Liver (tissue), 10 donors: Measurements from ENCODE around the gene TREX2. TPM values are rescaled to one million over a fixed set of nuclear protein-coding genes. Genes with fewer than 3 reads are reported as not detected.

Experiments used
- DNase-seq: peaks from one replicate; pipeline ENCODE4 v3.0.0-alpha.2; 2017; ENCODE audit warnings: low spot score
- H3K27ac ChIP-seq, 2 donors: one replicate each; pipeline ENCODE4 v1.7.0; 2013; ENCODE audit warnings: inconsistent platforms in 2 of 2, low read length in 2 of 2, control low read depth in 1 of 2, low read depth in 1 of 2, mild to moderate bottlenecking in 1 of 2
- H3K27me3 ChIP-seq, 4 donors: one replicate each; pipeline versions ENCODE4 v1.6.1 to v1.7.0; 2013; ENCODE audit warnings: low read length in 3 of 4, inconsistent platforms in 1 of 4, mild to moderate bottlenecking in 1 of 4, moderate library complexity in 1 of 4; ENCODE audit not compliant: control insufficient read depth in 4 of 4, insufficient read depth in 4 of 4
- H3K36me3 ChIP-seq, 4 donors: one replicate each; pipeline versions ENCODE4 v1.6.1 to v1.7.0; 2013; ENCODE audit warnings: low read length in 3 of 4, mild to moderate bottlenecking in 3 of 4, low read depth in 1 of 4, moderate library complexity in 1 of 4; ENCODE audit not compliant: control insufficient read depth in 4 of 4, insufficient read depth in 3 of 4
- H3K4me1 ChIP-seq, 4 donors: one replicate each; pipeline versions ENCODE4 v1.6.1 to v1.7.0; 2013; ENCODE audit warnings: low read length in 3 of 4, mild to moderate bottlenecking in 3 of 4, moderate library complexity in 1 of 4; ENCODE audit not compliant: control insufficient read depth in 4 of 4, insufficient read depth in 4 of 4
- H3K4me3 ChIP-seq, 3 donors: one replicate each; pipeline versions ENCODE4 v1.6.1 to v1.7.0; 2013; ENCODE audit warnings: low read length in 3 of 3, control low read depth in 1 of 3, low read depth in 1 of 3, mild to moderate bottlenecking in 1 of 3
- H3K9ac ChIP-seq, 2 donors: one replicate each; pipeline ENCODE4 v1.7.0; 2013; ENCODE audit warnings: low read length in 2 of 2, mild to moderate bottlenecking in 2 of 2, moderate library complexity in 2 of 2, control low read depth in 1 of 2, low read depth in 1 of 2
- H3K9me3 ChIP-seq, 4 donors: one replicate each; pipeline versions ENCODE4 v1.6.1 to v1.7.0; 2013; ENCODE audit warnings: low read length in 3 of 4; ENCODE audit not compliant: control insufficient read depth in 4 of 4
- FOXA2 ChIP-seq: IDR thresholded peaks from 2 replicates; pipeline ENCODE4 v1.6.1; 2016; ENCODE audit warnings: antibody characterized with exemption
- HNF4A ChIP-seq, 2 donors: conservative IDR thresholded peaks; 2 replicates each; pipeline ENCODE4 v1.6.1; 2016; ENCODE audit warnings: antibody characterized with exemption in 2 of 2, mild to moderate bottlenecking in 2 of 2
- HNF4G ChIP-seq: IDR thresholded peaks from 2 replicates; pipeline ENCODE4 v1.6.1; 2016; ENCODE audit warnings: antibody characterized with exemption
- RXRA ChIP-seq, 2 donors: IDR thresholded peaks; 2 replicates each; pipeline ENCODE4 v1.6.1; 2017 to 2018; ENCODE audit warnings: antibody characterized with exemption in 2 of 2, mild to moderate bottlenecking in 1 of 2
- SP1 ChIP-seq: IDR thresholded peaks from 2 replicates; pipeline ENCODE4 v1.6.1; 2018; ENCODE audit warnings: antibody characterized with exemption, mild to moderate bottlenecking
- YY1 ChIP-seq: IDR thresholded peaks from 2 replicates; pipeline ENCODE4 v1.6.1; 2016; ENCODE audit warnings: antibody characterized with exemption, mild to moderate bottlenecking
- WGBS: extraction: QIAGEN DNeasy Blood & Tissue Kit; methylation state at CpG from one replicate; pipeline ENCODE4 v1.1.7; 2013; 5-methylcytosine and 5-hydroxymethylcytosine counted together
- polyA plus RNA-seq, 2 donors: library from polyadenylated mRNA; stranded (reverse) in 1 of 2; unstranded in 1 of 2; fragments of 200-250 nt in 1 of 2; fragments of >200 nt in 1 of 2; fragmentation: Nextera tagmentation in 1 of 2; extraction: Ambion mirVana in 1 of 2; gene quantifications; one replicate each; pipeline versions ENCODE4 v1.2.1 to v1.2.3, GENCODE V29; 2013 to 2015
- small RNA-seq: library from RNA; depleted of rRNA; stranded (forward); fragments of <200 nt; gene quantifications from one replicate; pipeline ENCODE3, GENCODE V24; 2014
- total RNA-seq, 2 donors: library from RNA; depleted of rRNA; stranded (reverse); fragments of >200 nt; gene quantifications; one replicate each; pipeline ENCODE4 v1.2.3, GENCODE V29; 2014
- TF ChIP-seq, protein P1 (sequence below): IDR thresholded peaks from 2 replicates; pipeline ENCODE4 v1.6.1; 2016; ENCODE audit warnings: antibody characterized with exemption, mild to moderate bottlenecking
- TF ChIP-seq, protein P2 (sequence below): IDR thresholded peaks from 2 replicates; pipeline ENCODE4 v1.6.1; 2016; ENCODE audit warnings: antibody characterized with exemption
- donor health status: healthy.
- donor health status: healthy.
- donor health status: healthy.
- donor health status: healthy.
- donor health status: healthy.

Gene TREX2
- total and polyA plus RNA-seq, 4 donors: 0.13 to 1.3 (median 1.2) TPM; not detected in 1

DNA sequence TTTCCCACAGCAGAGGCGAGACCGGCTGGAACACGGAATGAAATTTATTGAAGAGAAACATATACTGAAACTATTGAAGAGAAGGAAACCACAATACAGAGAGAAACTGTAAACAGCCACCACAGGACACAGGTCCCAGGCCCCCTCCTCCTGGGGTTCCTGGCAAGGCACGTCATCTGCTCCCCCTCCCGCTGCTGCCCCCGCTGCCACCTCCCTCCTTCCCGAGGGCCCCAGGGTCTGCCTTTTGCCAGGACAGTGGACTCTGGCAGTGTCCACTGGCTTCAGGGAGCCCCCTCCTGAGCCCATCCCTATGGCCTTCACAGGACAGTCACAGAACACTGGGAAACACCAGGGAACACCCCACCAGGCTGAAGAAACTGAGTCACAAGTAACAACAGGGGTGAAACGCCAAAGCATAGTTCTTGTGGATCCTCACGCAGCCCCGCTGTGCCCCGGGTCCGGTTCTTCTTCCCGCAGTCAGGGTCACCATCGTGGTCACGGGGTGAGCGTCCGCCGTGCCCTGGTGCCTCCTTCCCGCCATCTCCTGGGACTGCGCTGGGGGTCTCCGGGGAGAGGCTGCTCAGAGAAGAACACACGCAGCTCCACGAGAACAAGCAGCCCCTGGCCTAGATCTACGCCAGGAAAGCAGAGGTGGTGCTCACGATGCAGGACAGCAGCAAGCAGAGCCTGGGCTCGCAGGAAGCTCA, 50.1 kb downstream of the TREX2 start:
- TF ChIP-seq SP1 (no peak), YY1 (no peak), HNF4G (no peak)
- no peak for DNase-seq
- WGBS: 88% methylated on average over 26 of the region's 26 CpGs

DNA sequence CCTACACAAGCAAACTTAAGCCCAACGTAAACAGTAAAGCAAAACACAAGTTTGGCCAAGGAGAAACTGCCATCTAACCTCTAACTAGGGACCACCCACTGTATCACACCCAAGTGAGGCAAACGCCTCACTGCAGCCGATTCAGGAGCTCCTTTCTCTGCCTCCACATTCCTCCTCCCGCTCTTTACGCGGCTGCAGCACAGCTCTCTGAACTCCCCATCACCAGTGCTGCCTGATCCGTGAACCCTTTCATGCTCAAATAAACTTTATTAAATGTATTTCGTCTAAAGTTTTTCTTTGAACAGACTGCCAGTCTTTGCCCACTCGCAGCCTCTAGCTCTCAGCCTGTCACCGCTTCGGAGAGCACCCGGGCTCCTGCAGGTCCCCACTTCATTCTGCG, 51.2 kb downstream of the TREX2 start:
- Histone ChIP-seq H3K36me3 (no peaks in the 10 kb centered on the region), H3K27ac (no peak overlapping the region), H3K4me3 (no peak overlapping the region), H3K9ac (no peak overlapping the region), H3K9me3 (no peaks in the 10 kb centered on the region), H3K4me1 (no peaks in the 10 kb centered on the region), H3K27me3 (no peaks in the 10 kb centered on the region)
- no peak for DNase-seq
- 81% methylated on average over 13 of the region's 13 CpGs for WGBS
- no peak for TF ChIP-seq HNF4G
- no peak for TF ChIP-seq RXRA (IDR thresholded peaks at IDR 0.05)
- no peak for TF ChIP-seq FOXA2
- TF ChIP-seq, protein P1, sequence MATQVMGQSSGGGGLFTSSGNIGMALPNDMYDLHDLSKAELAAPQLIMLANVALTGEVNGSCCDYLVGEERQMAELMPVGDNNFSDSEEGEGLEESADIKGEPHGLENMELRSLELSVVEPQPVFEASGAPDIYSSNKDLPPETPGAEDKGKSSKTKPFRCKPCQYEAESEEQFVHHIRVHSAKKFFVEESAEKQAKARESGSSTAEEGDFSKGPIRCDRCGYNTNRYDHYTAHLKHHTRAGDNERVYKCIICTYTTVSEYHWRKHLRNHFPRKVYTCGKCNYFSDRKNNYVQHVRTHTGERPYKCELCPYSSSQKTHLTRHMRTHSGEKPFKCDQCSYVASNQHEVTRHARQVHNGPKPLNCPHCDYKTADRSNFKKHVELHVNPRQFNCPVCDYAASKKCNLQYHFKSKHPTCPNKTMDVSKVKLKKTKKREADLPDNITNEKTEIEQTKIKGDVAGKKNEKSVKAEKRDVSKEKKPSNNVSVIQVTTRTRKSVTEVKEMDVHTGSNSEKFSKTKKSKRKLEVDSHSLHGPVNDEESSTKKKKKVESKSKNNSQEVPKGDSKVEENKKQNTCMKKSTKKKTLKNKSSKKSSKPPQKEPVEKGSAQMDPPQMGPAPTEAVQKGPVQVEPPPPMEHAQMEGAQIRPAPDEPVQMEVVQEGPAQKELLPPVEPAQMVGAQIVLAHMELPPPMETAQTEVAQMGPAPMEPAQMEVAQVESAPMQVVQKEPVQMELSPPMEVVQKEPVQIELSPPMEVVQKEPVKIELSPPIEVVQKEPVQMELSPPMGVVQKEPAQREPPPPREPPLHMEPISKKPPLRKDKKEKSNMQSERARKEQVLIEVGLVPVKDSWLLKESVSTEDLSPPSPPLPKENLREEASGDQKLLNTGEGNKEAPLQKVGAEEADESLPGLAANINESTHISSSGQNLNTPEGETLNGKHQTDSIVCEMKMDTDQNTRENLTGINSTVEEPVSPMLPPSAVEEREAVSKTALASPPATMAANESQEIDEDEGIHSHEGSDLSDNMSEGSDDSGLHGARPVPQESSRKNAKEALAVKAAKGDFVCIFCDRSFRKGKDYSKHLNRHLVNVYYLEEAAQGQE: no peak
- TF ChIP-seq, protein P2, sequence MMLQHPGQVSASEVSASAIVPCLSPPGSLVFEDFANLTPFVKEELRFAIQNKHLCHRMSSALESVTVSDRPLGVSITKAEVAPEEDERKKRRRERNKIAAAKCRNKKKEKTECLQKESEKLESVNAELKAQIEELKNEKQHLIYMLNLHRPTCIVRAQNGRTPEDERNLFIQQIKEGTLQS: no peak
- TF ChIP-seq HNF4A (conservative IDR thresholded peaks at IDR 0.05): no peak

More for the DNA sequence above, 50.1 kb downstream of the TREX2 start:
- Histone ChIP-seq H3K27me3 (no peaks in the 10 kb centered on the region), H3K4me1 (no peaks in the 10 kb centered on the region), H3K4me3 (no peak overlapping the region), H3K36me3 (no peaks in the 10 kb centered on the region), H3K9ac (no peak overlapping the region), H3K27ac (no peak overlapping the region), H3K9me3 (no peaks in the 10 kb centered on the region)

Small RNA genes lying within 50 kb of the gene (small RNA-seq; reads per million reads assigned to genes)
- gene RN7SL667P: not detected

Other genes starting within 250 kb of the TREX2 start
- gene PNMA6F, start 124.3 kb downstream of the TREX2 start, total RNA-seq: not detected
- gene PNMA6F, start 124.3 kb downstream of the TREX2 start, polyA plus RNA-seq: not detected
- 10 to 100 TPM in 1 of 2 donors, 1 to 10 TPM in 1; 9.9 to 13.9 TPM for gene ZNF275, start 111.9 kb downstream of the TREX2 start, total RNA-seq
- 1 to 10 TPM; 6.2 to 7.3 TPM for gene ZNF275, start 111.9 kb downstream of the TREX2 start, polyA plus RNA-seq
- gene PNMA6E, start 44.7 kb downstream of the TREX2 start, total RNA-seq: not detected
- gene PNMA6E, start 44.7 kb downstream of the TREX2 start, polyA plus RNA-seq: not detected
- 1 to 10 TPM in 1 of 2 donors, under 1 TPM in 1; 0.56 to 1.3 TPM for gene ZFP92, start 34.6 kb downstream of the TREX2 start, total RNA-seq
- under 1 TPM; 0.24 to 0.31 TPM for gene ZFP92, start 34.6 kb downstream of the TREX2 start, polyA plus RNA-seq
- gene HAUS7, start 24.5 kb upstream of the TREX2 start, total RNA-seq: 1 to 10 TPM; 7.0 to 7.2 TPM
- gene HAUS7, start 24.5 kb upstream of the TREX2 start, polyA plus RNA-seq: 1 to 10 TPM; 8.4 to 8.9 TPM
- 10 to 100 TPM; 11.7 to 30.7 TPM for gene BGN, start 48.9 kb upstream of the TREX2 start, total RNA-seq
- gene BGN, start 48.9 kb upstream of the TREX2 start, polyA plus RNA-seq: 100 to 1,000 TPM in 1 of 2 donors, 10 to 100 TPM in 1; 58.8 to 131 TPM
- gene ATP2B3, start 71.6 kb upstream of the TREX2 start, total RNA-seq: not detected
- gene ATP2B3, start 71.6 kb upstream of the TREX2 start, polyA plus RNA-seq: not detected
- 1 to 10 TPM; 8.9 to 9.7 TPM for gene CCNQ, start 153.1 kb upstream of the TREX2 start, total RNA-seq
- 10 to 100 TPM in 1 of 2 donors, 1 to 10 TPM in 1; 9.9 to 14.7 TPM for gene CCNQ, start 153.1 kb upstream of the TREX2 start, polyA plus RNA-seq
- 100 to 1,000 TPM in 1 of 2 donors, 1 to 10 TPM in 1; 1.9 to 164 TPM for gene DUSP9, start 201.1 kb upstream of the TREX2 start, total RNA-seq
- gene DUSP9, start 201.1 kb upstream of the TREX2 start, polyA plus RNA-seq: under 1 TPM; 0.42 to 0.90 TPM
- gene PNCK, start 227.8 kb upstream of the TREX2 start, total RNA-seq: under 1 TPM in 1 of 2 donors, not detected in 1; 0.17 TPM
- gene PNCK, start 227.8 kb upstream of the TREX2 start, polyA plus RNA-seq: under 1 TPM in 1 of 2 donors, not detected in 1; 0.02 TPM
- 10 to 100 TPM in 1 of 2 donors, under 1 TPM in 1; 0.84 to 44.4 TPM for gene SLC6A8, start 241.9 kb upstream of the TREX2 start, total RNA-seq
- 1 to 10 TPM in 1 of 2 donors, under 1 TPM in 1; 0.25 to 1.9 TPM for gene SLC6A8, start 241.9 kb upstream of the TREX2 start, polyA plus RNA-seq